HG02970 (cell line): ENCODE results near the gene YWHAB.
"Not testable (repeated sequence)": the region's sequence is repeated elsewhere in the genome, so short reads cannot be mapped to it uniquely, and the experiment has no call there.

ENCODE experiments used
- ATAC-seq: cut with Tn5 transposase; IDR thresholded peaks from one replicate; pipeline ENCODE4 v1.9.1; 2021; ENCODE audit warnings: mild to moderate bottlenecking, moderate library complexity, moderate number of reproducible peaks; ENCODE audit not compliant: unreplicated experiment, low FRiP score

Gene YWHAB

DNA sequence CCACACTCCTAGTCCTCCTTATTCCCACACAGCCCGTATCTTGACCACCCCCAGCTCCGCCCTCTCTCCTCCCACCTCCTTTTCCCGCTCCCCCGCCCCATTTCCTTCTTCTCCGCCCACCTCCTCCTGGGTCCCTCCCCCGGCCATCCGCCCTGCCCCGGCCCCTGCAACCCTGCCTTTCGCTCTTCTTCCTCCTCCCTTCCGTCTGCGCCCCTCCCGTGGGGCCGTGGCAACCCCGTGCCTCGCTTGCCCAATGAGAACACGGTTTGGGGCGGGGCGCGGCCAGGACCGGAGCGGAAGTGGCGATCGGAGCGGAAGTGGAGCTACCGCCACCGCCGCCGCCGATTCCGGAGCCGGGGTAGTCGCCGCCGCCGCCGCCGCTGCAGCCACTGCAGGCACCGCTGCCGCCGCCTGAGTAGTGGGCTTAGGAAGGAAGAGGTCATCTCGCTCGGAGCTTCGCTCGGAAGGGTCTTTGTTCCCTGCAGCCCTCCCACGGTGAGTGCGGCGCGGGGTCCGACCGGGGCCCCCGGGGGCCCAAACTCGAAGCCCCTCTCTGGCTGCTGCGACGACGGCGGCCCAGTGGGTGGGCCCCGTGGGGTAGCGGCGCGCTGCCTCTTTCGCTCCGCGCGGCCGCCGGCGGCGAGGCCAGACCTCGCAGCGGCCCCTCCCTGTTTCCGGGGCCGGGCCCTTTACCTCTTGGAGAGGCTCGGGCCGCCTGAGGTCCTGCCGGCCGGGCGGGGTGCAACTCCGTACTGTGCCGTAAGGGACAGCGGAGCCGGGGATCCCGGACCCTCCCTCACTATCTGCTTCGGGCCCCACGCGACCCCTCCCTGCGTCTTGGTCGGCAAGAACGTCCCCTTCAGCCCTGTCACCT lies at the start of gene YWHAB:
Gene YWHAB, plus strand, starts transcription at position 314 of the 874 bp plus-strand sequence. CDS start 15,829 bp downstream, outside the sequence.
- ATAC-seq: peak; percentile 96

DNA sequence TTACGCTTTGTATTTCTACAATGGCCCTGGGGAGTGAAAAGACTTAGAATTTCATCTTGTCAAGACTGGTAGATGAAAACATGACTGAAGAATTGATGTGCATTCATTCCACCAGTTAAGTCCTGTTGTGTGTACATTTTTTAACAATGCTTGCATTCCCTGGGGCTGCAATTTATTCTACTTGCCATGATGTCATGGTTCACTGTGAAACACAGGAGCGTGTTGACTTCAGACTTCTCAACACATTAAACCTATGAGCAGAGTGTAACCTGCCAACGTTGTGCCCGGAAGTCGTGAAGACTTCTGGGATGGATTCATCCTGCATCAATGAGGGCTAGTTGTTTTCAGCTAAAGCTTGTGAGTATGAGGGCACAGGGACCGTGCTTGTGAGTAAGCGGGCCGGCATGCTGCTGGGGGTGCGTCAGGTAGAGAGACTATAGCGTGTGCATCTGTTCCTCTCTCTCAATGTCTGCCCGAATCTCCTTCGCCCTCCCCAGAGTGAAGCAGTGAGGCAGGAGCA lies 48.8 kb upstream of the YWHAB start:
- ATAC-seq: no peak

DNA sequence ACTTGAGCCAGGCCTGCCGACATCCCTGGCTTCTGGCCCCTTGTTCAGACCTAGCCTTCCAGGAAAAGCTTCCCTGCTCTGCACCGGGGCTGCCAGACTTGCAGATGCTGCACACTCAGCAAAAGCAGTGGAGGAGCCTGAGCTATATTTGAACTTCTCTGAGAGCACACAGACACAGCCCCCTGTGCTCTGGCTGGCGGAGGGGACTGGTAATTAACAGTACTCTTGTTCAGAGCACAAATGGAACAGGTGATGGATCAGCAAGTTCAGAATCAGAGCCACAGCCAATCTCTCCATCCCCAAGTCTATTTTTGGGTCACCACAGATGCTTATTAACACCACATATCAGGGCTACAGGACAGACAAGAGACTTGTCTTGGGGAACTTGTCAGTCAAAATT lies 47.6 kb upstream of the YWHAB start:
- ATAC-seq: no peak

DNA sequence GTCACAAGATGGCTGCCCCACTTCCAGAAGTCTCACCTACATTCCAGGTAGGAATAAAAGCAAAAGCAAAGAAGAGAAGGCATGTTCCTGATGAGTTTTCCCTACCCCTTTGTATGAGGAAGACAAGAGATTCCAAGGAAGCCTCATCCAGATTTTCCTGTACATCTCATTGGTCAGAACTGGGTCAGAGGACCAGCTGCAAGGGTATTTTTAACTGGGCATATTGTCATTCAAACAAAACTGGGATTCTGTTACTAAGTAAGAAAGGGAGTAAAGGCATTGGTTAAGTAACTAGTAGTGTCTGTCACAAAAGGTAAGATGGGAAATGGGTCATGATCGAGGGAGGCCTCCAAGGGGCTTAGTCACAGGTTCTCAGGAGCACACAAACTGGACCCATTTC lies 47.0 kb upstream of the YWHAB start:
- ATAC-seq: no peak

DNA sequence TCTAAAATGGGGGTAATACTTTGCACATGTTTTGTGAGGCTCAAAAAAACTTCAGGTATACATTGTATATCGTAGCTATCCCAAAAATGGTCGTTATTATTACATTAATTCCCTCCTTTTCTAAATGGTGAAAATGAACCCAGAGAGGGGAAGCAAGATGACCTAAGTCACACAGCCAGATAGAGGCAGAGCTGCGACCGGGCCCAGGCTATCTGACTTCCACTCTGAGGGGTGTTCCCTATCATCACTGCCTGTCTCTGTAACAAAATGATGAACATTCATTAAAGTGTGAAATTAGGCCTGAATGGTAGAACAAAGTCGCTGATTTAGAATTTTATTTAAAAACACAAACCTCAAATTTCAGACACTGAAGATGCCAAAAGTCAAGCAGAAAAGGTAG lies 46.0 kb upstream of the YWHAB start:
- ATAC-seq: no peak

GRCh38 chr20:44840826-44841225 lies 44.7 kb upstream of the YWHAB start:
- no peak for ATAC-seq

DNA sequence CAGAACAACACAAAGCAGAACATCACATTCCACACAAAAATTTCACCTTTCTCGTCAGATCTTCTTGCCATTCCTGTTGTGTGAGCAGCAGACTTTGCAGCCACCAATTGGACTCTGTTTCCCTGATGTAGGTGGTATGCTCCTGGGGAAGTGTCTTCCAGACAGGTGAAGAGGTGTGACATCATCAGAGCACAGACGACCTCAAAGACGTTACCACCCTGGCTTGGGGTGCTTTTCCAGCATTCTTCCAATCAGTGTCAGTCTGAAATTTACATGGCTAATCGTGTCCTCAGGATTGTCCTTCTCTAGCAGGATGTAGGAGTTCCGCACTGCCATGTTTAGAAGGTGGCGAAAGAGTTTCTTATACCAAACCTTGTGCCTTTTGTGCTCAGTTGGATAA lies 43.5 kb upstream of the YWHAB start:
- ATAC-seq: no peak

DNA sequence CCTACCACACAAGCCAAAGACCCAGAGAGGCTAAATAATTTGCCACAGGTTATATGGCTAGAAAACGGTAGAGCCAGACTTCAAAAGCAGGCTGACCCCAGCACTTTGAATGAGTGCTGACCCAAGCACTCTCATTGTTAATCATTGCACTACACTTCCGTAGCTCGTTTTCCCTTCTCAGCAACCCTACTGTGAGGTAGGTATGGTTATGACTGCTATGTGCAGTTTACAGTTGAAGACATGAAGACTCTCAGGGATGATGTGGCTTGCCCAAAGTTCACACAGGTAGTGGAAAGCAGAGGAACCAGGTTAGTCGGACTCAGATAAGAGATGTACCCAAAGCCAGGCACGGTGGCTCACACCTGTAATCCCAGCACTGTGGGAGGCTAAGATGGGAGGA lies 41.6 kb upstream of the YWHAB start:
- ATAC-seq: no peak

- ATAC-seq: no peak
Observed at GRCh38 chr20:44848254-44849015, 37.1 kb upstream of the YWHAB start.

DNA sequence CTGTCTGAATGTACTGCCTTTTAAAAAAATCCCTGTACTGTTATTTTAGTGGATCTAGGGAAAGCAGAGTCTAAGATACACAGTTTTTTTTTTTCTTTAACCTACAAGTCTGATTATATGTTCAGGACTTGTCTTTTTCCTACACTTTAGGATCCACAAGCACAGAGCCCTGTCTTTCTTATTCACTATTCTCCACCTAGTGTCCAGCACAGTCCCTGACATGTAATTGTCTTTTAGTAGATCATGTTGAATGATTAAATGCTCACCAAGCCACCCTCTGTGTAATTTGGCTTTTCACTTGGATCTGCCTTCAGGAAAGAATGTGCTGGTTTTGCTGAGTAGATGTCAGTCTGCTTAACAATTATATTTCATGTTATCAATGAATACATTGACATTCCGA lies 35.8 kb upstream of the YWHAB start:
- no peak for ATAC-seq

- ATAC-seq: no peak
Observed at GRCh38 chr20:44850272-44850671, 35.2 kb upstream of the YWHAB start.

- no peak for ATAC-seq
Observed at GRCh38 chr20:44850837-44851236, 34.7 kb upstream of the YWHAB start.

DNA sequence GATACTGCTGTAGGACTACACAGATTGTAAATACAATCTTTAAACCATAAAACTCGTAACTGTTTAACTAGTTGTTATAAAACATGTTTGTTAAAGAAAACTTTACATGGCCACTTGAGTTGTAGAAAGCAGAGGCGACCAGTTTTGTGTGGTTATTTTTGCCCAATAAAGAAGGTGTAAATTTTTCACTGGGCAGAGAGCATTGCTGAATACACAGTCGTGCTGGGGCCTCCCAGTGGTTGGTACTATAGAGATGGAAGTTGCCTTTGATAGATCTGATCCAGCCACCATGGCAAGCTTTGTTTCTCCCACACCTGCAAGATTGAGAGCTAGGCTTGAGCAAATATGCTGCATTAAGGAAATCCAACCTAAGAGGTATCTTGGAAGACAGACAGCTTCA lies 34.0 kb upstream of the YWHAB start:
- ATAC-seq: no peak

DNA sequence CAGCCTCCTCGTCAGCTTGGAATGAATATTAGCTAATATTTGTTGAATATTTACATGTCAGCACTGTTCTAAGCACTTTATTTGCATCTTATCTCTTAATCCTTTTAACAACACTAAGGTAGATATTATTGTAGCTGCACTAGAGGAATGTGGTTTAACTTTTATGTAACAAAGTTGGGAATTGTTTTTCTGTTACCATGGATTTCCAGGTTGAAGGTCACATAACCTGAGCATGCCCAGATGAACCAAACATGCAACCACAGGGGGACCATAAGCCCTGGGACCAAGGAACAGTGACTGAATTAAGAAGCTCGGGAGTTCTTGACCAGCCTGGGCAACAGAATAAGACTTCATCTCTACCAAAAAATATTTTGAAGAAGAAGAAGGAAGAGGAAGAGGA lies 29.1 kb upstream of the YWHAB start:
- no peak for ATAC-seq

DNA sequence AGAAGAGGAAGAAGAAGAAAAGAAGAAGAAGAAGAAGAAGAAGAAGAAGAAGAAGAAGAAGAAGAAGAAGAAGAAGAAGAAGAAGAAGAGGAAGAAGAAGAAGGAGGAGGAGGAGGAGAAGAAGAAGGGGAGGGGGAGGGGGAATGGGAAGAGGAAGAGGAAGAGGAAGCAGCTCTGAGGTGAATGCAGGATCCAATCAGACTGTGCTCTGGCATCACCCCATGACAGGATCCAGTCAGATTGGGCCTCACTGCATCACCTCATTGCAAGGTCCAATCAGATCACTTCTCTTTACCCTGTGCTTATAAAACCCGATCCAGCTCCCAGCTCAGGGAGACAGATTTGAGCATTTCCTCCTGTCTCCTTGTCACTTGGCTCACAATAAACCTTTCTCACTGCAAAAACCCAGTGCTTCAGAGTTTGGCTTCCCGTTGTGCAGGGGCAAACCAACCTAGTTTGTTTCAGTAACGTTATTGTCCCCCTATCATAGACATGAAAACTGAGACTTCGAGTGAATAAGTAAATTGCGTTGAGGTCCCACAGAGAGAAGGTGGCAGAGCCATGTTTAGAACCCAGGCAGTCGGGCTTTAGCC lies 28.6 kb upstream of the YWHAB start:
- no peak for ATAC-seq

DNA sequence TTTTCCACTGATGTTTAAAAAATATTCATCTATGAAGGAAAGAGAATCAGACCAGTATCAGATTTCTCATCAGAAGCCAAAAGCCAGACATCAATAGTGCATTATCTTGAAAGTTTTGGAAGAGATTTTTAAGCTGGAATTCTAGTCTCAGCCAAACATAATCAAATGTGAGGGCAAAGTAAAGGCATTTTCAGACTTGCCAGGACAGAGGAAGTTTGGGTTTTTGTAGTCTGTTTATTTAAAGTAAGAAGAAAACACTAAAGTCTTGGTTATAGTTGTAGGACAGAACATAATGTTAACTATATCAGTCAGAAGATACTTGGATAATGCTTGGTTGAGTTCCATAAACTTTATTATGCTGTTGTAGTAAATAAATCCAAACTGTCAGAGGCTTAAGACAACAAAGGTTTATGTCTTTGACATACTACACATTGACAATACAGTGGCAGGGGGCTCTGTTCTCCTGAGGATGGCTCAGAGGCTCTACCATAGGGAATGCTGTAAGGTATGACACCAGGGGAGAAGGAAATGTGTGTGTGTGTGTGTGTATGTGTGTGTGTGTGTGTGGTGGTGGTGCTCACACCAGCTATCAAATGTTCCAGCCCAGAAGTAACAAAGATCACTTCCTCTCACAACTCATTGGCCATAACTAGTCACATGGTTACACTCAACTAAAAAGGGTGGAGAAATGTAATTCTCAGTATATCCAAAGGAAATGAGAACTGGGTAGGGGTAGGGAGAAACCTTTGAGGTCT lies 26.7 kb upstream of the YWHAB start:
- ATAC-seq: no peak

- ATAC-seq: no peak
Observed at GRCh38 chr20:44861531-44862006, 23.9 kb upstream of the YWHAB start.

DNA sequence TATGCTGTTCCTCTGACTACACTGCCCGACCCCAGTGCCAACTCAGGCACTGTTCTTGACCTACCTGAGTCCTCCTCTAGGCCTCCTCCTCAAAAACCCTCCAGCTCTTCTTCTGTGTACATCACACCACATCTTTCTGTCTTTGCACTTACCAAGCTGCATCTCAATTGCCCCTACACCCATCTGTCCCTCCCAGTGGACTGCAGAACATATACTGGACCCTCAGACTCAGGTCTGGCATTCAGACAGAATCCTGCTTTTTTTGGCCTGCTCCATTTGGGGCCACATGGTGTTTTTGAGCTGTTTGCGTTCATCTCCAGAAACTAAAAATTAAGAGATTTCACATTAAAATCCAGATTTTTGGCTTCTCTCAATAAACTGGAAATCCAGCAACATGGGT lies 23.2 kb upstream of the YWHAB start:
- ATAC-seq: no peak

DNA sequence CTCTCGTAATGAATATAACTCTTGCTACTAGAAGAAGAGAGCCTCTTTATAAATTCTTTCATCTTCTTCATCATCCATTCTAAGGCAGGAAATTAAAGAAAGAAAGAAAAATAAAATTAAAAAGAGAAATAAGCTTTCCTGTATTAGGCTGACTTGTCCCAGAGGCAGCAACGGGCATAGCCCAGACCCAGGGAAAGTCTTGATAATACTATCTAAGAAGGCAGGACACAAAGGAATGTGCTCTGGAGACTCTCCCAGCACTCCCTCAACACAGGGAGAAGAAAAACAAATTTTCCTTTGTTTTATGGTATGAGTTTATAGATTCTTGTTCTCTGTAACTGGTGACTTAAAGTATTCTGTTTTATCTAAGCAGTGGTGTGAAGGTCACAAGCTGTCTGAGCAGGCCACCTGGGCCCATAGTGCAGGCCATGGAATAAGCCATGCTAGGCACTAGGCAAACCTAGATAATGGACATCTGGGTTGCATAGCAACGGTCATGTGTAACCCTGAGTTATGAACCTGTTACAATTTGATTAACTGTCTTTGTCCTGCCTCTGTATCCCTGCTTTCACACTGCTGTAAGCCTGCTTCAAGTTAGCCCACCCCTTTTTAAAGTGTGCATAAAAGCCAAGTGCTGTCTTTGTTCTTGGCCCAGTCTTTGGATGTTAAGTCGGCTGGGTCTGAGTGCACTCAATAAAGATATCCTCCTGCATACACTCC lies 22.0 kb upstream of the YWHAB start:
- not testable (repeated sequence) for ATAC-seq

GRCh38 chr20:44864493-44864892 lies 21.0 kb upstream of the YWHAB start:
- not testable (repeated sequence) for ATAC-seq
